IPS DF 6.9 (cell line): ENCODE results near the gene ATP6V1B1.

Experiments
- DNase-seq: peaks from one replicate; pipeline ENCODE4 v3.0.0-alpha.2; 2013; ENCODE audit warnings: low read depth, low spot score
- H3K27ac ChIP-seq: one replicate; pipeline ENCODE4 v1.5.1; 2013; ENCODE audit warnings: low read length, control low read depth
- H3K27me3 ChIP-seq: 2 replicates; pipeline ENCODE4 v1.6.1; 2013; ENCODE audit warnings: mild to moderate bottlenecking, low read length; ENCODE audit not compliant: control insufficient read depth, insufficient read depth
- H3K36me3 ChIP-seq: 2 replicates; pipeline ENCODE4 v1.6.1; 2013; ENCODE audit warnings: low read length; ENCODE audit not compliant: control insufficient read depth, insufficient read depth
- H3K4me1 ChIP-seq: 2 replicates; pipeline ENCODE4 v1.6.1; 2013; ENCODE audit warnings: low read length; ENCODE audit not compliant: control insufficient read depth, insufficient read depth
- H3K4me3 ChIP-seq: 2 replicates; pipeline ENCODE4 v1.5.1; 2013; ENCODE audit warnings: mild to moderate bottlenecking, low read length
- H3K9me3 ChIP-seq: 2 replicates; pipeline ENCODE4 v1.6.1; 2013; ENCODE audit warnings: low read length, inconsistent platforms; ENCODE audit not compliant: control insufficient read depth, insufficient read depth
- WGBS: extraction: QIAGEN DNeasy Blood & Tissue Kit; methylation state at CpG from one replicate; pipeline ENCODE4 v1.1.7; 2013; ENCODE audit warnings: mixed read lengths, missing lambda C conversion rate; ENCODE audit not compliant: insufficient read length, insufficient coverage; 5-methylcytosine and 5-hydroxymethylcytosine counted together

The ATP6V1B1 gene

DNA sequence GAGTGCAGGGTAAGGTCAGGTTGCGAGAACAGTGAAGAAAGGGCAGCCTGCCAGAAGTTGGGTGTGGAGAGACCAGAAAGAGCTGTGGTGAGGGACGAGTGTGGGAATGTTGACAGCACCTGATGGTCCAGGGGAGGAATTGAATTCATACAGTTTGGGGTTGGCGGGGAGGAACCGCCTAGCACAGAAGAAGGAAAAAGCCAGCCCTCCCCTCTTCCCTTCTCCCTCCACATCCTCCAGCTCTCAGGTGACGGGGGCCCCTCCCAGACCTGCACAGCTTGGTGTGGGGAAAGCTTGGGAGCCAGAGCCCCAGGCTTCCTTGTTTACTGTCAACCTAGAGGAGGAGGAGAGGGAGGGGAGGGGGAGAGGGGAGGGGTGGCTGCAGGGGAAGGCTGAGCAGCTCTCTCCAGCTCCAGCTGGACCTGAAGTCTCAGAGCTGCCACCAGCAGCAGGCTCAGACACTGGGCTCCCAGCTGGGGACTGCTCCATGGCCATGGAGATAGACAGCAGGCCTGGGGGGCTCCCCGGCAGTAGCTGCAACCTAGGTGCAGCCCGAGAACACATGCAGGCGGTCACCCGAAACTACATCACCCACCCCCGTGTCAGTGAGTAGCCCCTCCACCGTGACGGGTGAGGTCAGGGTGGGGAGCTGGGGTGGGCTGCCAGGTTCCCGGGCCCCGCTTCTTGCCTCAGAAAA, at the start of gene ATP6V1B1:
Gene ATP6V1B1 (plus strand): TSS at position 433 of the 697 bp plus-strand sequence. CDS start 55 bp downstream, at position 488.
- Histone ChIP-seq H3K36me3 (no peaks in the 10 kb centered on the region), H3K27ac (no peak within 1 kb of the TSS), H3K4me3 (no peak within 1 kb of the TSS), H3K4me1 (peaks cover 9% of the 10 kb centered on the region; the same call in 1 of the 2 replicates), H3K27me3 (peaks cover 3% of the 10 kb centered on the region; the same call in 1 of the 2 replicates), H3K9me3 (no peaks in the 10 kb centered on the region)
- no CpG with 5 or more reads among the region's 14 CpGs for WGBS
- no peak for DNase-seq

DNA sequence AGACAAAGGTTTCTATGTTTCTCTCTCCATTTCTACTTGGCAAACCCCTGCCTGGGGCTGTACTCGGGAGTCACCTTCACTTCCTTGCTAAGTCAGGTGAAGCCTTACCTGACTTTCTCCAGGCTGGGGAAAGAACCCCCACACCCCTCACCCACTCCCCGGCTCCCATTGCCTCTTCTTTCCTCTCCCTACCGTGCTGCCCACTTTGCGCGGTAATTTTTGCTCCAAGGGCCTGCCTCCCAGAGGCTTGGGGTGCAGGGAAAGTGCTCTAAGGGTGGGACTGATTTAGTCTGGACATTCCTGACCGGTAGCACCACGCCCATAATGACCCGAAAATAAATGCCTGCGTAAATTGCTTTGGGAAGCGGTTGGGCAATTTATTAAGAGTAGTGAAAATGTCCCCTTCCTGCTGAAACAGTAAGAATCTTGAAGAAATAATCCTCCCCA, 49.1 kb upstream of the ATP6V1B1 start:
- H3K27me3 ChIP-seq: peaks cover 75% of the 10 kb centered on the region
- no peak overlapping the region for H3K4me3 ChIP-seq
- no peaks in the 10 kb centered on the region for H3K4me1 ChIP-seq
- H3K9me3 ChIP-seq: no peaks in the 10 kb centered on the region
- no CpG with 5 or more reads among the region's 10 CpGs for WGBS
- H3K27ac ChIP-seq: no peak overlapping the region
- no peak for DNase-seq
- no peaks in the 10 kb centered on the region for H3K36me3 ChIP-seq

DNA sequence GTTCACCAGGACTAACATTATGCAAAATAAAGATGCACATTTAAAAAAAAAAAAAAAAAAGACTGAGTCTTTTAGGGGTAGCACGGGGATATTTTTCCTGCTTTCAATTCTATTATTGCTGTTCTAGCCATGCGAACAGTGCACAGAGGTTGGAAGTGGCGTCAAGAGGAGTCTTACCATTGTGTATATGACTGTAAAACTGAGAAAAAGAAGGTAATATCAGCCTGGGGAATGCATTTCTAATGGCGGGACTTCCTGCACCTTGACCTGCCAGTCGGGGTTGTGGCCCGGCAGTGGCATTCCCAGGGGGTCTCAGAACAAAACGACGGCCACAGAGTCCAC, 48.5 kb upstream of the ATP6V1B1 start:
- no peaks in the 10 kb centered on the region for H3K4me1 ChIP-seq
- peak overlapping the region; percentile 25; the same call in 1 of the 2 replicates for H3K4me3 ChIP-seq
- DNase-seq: no peak
- no peaks in the 10 kb centered on the region for H3K9me3 ChIP-seq
- no peak overlapping the region for H3K27ac ChIP-seq
- no peaks in the 10 kb centered on the region for H3K36me3 ChIP-seq
- WGBS: no CpG with 5 or more reads among the region's 8 CpGs
- peaks cover 81% of the 10 kb centered on the region for H3K27me3 ChIP-seq

- Histone ChIP-seq H3K27ac (no peak overlapping the region), H3K9me3 (no peaks in the 10 kb centered on the region), H3K4me1 (no peaks in the 10 kb centered on the region), H3K4me3 (peak overlapping the region; percentile 25; the same call in 1 of the 2 replicates), H3K27me3 (peaks cover 82% of the 10 kb centered on the region), H3K36me3 (no peaks in the 10 kb centered on the region)
- WGBS: no CpG with 5 or more reads among the region's 58 CpGs
- no peak for DNase-seq
Observed at GRCh38 chr2:70887550-70888246, 48.0 kb upstream of the ATP6V1B1 start.

DNA sequence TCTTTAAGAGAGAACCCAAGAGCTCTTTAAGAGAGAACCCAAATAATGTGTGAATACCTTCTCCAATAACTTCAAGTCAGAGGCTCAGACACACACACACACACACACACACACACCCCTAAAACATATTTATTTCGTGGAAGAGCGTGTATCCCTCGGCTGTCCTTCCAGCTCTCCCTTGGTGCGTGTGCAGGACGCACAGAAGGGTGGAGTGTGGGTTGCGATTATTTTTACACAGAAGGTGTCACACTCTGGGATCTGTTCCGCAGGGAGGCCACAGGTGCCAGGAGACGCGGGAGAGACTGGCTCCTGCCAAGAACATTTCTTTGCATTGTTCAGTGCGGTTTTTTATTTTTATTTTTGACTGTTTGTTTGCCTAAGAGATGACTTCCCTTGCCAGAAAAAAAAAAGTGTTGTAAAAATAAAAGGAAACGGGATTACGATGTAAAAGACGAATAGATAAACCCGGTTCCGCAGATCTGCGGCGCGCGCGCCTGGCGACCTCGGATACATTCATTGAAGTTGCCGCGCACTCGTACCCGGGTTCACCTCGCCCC, 47.3 kb upstream of the ATP6V1B1 start:
- no peak for DNase-seq
- H3K4me3 ChIP-seq: no peak overlapping the region
- H3K36me3 ChIP-seq: no peaks in the 10 kb centered on the region
- no CpG with 5 or more reads among the region's 27 CpGs for WGBS
- no peak overlapping the region for H3K27ac ChIP-seq
- H3K27me3 ChIP-seq: peaks cover 86% of the 10 kb centered on the region
- H3K4me1 ChIP-seq: no peaks in the 10 kb centered on the region
- no peaks in the 10 kb centered on the region for H3K9me3 ChIP-seq

GRCh38 chr2:70888923-70889715, 46.6 kb upstream of the ATP6V1B1 start:
- Histone ChIP-seq H3K4me1 (no peaks in the 10 kb centered on the region), H3K9me3 (no peaks in the 10 kb centered on the region), H3K36me3 (no peaks in the 10 kb centered on the region), H3K4me3 (no peak overlapping the region; the same call in 1 of the 2 replicates), H3K27me3 (peaks cover 90% of the 10 kb centered on the region), H3K27ac (no peak overlapping the region)
- WGBS: no CpG with 5 or more reads among the region's 70 CpGs
- no peak for DNase-seq

DNA sequence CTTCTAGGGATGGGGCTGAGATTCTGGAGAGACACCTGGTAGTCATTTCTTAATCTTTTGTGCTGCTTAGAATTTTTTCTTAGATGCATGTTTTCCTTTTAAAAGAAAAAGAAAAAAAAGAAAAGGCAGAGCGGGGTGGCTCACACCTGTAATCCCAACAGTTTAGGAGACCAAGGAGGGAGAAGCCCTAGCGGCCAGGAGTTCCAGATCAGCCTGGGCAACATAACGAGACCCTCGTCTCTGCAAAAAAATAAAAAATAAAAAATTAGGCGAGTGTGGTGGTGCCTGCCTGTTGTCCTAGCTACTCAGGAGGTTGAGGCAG, 46.0 kb upstream of the ATP6V1B1 start:
- H3K4me3 ChIP-seq: no peak overlapping the region
- no peaks in the 10 kb centered on the region for H3K9me3 ChIP-seq
- H3K27ac ChIP-seq: no peak overlapping the region
- no peaks in the 10 kb centered on the region for H3K4me1 ChIP-seq
- no peaks in the 10 kb centered on the region for H3K36me3 ChIP-seq
- H3K27me3 ChIP-seq: peaks cover 92% of the 10 kb centered on the region
- DNase-seq: no peak
- no CpG with 5 or more reads among the region's 5 CpGs for WGBS

- no peak for DNase-seq
- no peaks in the 10 kb centered on the region for H3K4me1 ChIP-seq
- no peak overlapping the region for H3K4me3 ChIP-seq
- no peaks in the 10 kb centered on the region for H3K36me3 ChIP-seq
- H3K27me3 ChIP-seq: peaks cover 93% of the 10 kb centered on the region
- H3K9me3 ChIP-seq: no peaks in the 10 kb centered on the region
- H3K27ac ChIP-seq: no peak overlapping the region
- no CpG with 5 or more reads among the region's 5 CpGs for WGBS
Observed at GRCh38 chr2:70890469-70891065, 45.1 kb upstream of the ATP6V1B1 start.

DNA sequence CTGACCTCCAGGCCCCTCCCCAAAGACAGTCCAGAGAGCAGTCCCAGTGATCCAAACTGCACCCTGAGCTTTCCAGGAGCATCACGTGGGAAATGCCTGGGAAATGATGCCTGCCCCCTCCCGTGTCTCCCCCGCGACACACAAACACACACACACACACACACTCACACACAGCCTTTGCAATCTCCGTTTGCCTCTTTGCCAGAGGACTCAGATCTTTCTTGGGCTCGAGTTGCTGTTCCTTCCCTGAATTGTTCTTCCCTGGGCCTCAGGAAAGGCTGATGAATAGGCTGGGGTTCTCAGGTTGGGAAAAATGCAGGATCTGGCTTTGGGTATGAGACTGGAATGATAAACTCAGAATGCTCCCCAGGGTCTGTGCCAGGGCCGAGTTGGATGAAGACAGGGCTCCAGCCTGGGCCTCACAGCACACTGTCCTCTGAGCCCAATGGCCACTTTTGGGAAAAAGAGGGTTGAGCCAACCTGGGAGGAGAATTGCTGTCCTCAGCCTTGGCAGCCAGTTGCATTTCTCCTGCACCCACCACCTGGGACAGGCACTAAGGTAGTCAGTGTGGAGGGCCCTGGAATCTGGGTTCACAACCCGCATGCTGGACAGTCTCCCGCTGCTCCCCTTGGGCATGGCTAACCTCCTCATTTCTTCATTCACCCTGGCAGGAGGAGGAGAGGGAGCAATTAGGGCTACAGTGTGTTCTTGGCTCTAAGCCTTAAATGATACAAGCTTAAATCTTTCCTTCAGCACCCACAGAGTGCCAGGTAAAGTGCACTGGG, 43.9 kb upstream of the ATP6V1B1 start:
- H3K27me3 ChIP-seq: peaks cover 96% of the 10 kb centered on the region
- no CpG with 5 or more reads among the region's 9 CpGs for WGBS

More for the DNA sequence above, 43.9 kb upstream of the ATP6V1B1 start:
- DNase-seq: no peak
- H3K36me3 ChIP-seq: no peaks in the 10 kb centered on the region
- H3K4me1 ChIP-seq: no peaks in the 10 kb centered on the region
- H3K4me3 ChIP-seq: no peak overlapping the region
- no peaks in the 10 kb centered on the region for H3K9me3 ChIP-seq
- H3K27ac ChIP-seq: no peak overlapping the region
